Suppressor macrophage treated with lipopolysaccharide for 4 hours (primary cell): Measurements from ENCODE around the gene ZNF578.
A peak's percentile ranks its signal among the peaks of the same experiment; 100 is the strongest.
"Not testable (repeated sequence)": the region's sequence is repeated elsewhere in the genome, so short reads cannot be mapped to it uniquely, and the experiment has no call there.

Source experiments
- DNase-seq: peaks from one replicate; pipeline ENCODE4 v3.0.0-alpha.2; 2020

The ZNF578 gene

DNA sequence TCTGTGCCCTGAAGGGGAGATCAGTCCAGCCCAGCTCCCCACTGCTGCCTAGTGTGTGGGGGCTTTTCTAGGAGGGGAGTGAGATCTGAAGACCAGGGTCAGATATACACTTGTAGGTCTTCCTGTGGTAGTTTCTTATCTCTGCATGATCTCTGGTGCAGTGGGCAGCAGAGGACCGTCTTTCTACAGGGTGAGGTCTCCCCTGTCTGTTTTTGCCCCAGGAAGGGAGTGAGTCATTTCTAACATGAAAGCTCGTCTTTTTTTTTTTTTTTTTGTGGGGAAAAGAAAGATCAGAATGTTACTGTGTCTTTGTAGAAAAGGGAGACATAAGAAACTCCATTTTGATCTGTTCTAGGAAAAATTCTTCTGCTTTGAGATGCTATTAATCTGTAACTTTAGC lies 65.3 kb downstream of the ZNF578 start:
- no peak for DNase-seq

DNA sequence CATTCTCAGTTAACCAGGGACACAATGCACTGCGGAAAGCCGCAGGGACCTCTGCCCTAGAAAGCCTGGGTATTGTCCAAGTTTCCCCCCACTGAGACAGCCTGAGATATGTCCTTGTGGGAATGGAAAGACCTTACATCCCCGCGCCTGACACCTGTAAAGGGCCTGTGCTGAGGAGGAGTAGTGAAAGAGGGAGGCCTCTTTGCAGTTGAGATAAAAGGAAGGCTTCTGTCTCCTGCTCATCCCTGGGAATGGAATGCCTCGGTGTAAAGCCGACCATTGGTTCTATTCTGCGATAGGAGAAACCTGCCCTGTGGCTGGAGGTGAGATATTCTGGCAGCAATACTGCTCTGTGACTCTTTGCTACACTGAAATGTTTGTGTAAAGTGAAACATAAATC lies 65.8 kb downstream of the ZNF578 start:
- not testable (repeated sequence) for DNase-seq

DNA sequence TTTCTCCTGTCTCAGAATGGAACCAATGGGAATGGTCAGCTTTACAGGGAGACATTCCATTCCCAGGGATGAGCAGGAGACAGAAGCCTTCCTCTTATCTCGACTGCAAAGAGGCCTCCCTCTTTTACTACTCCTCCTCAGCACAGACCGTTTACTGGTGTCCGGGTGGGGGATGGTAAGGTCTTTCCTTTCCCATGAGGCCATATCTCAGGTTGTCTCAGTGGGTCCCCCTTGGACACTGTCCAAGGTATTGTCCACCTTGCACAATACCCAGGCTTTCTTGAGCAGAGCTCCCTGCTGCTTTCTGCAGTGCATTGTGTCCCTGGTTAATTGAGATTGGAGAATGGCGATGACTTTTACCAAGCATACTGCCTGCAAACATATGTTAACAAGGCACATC lies 66.7 kb downstream of the ZNF578 start:
- no peak for DNase-seq

DNA sequence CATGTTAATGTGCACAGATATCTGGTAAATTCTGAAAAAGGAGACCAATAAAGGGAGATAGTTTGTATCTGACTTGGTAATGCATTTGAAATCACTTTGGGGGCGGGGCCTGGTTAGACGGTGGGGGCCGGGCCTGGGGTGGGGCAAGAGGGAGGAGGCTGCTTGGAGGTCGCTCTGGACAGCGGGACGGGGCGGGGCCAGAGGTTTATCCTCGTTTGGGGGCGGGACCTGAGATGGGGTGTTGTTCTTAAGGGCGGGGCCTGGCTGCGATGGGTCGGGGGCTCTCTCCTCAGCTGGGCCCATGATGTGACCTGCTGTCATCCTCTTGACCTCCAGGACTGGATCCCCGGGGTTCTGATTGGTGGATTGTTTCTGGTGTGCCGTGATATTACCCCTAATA lies 69.2 kb downstream of the ZNF578 start:
- DNase-seq, result no peak

GRCh38 chr19:52524086-52524485 lies 70.7 kb downstream of the ZNF578 start:
- DNase-seq, result no peak

- peak; percentile 95 for DNase-seq
These were observed 74.0 kb downstream of the ZNF578 start, which contains the start of gene ZNF808 for GRCh38 chr19:52527134-52527955. Gene ZNF808 (plus strand): TSS chr19:52527668. CDS start chr19:52543285, 15,617 bp downstream.

- DNase-seq, result no peak
These were observed 74.6 kb downstream of the ZNF578 start for GRCh38 chr19:52527956-52528351.

- DNase-seq, result no peak
These were observed 79.1 kb downstream of the ZNF578 start for GRCh38 chr19:52532480-52532879.

GRCh38 chr19:52533901-52534300 lies 80.5 kb downstream of the ZNF578 start:
- DNase-seq, result peak; percentile 32

- not testable (repeated sequence) for DNase-seq
These were observed 82.0 kb downstream of the ZNF578 start for GRCh38 chr19:52535385-52535770.

DNA sequence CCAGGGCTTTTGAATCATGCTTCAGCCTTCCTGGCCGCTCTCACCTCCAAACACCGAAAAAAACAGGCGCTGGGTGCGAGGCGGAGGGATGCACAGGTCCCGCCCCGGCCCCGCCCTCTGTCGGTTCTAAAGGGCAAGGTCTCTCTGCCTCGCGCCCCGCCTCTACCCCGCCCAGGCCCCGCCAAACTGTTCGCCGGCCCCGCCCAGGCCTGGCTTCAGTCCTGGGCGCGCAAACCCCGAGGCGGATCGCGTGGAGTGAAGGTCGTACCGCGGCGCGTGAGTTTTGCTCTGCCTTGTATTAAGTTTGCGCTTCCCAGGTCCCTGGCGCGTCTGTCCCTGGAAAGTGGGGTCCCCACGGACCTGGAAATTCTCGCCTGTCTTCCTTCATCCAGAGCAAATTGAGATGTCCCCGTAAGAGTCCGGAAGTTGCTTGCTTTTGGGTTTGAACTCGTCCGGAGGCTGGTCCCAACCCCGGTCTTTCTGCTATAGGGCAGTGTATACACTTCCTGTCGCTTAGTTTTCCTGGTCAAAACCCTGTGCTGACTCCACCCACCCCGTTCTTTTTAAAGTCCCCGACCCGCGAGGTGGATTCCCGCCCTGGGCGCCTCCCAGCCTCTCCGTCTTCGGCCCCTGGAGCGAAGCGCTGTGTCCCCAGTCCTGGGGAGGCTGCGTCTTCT lies 82.6 kb downstream of the ZNF578 start:
- DNase-seq, result peak; percentile 69

- no peak for DNase-seq
These were observed 83.1 kb downstream of the ZNF578 start for GRCh38 chr19:52536448-52536800.

GRCh38 chr19:52538815-52539214 lies 85.5 kb downstream of the ZNF578 start:
- peak; percentile 35 for DNase-seq

GRCh38 chr19:52541176-52541575 lies 87.8 kb downstream of the ZNF578 start:
- DNase-seq, result not testable (repeated sequence)

DNA sequence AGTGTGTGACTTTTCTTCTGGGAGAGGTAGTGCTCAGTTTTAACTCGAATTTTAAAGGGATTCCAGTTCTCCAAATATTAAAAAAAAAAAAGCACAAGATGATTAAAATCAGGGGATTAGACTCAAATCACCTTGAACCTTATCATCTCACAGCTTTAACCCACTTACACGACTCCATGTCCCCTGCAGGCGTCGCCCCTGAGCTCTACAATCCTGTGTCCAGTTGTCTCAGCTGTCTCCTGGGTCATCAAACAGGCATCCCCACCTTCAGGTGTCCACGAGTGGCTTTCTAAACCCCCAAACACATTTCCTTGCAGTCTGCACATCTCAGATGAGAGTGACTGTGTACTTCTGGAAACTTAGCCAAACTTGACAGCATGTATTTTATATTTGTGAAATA lies 88.3 kb downstream of the ZNF578 start:
- no peak for DNase-seq

DNA sequence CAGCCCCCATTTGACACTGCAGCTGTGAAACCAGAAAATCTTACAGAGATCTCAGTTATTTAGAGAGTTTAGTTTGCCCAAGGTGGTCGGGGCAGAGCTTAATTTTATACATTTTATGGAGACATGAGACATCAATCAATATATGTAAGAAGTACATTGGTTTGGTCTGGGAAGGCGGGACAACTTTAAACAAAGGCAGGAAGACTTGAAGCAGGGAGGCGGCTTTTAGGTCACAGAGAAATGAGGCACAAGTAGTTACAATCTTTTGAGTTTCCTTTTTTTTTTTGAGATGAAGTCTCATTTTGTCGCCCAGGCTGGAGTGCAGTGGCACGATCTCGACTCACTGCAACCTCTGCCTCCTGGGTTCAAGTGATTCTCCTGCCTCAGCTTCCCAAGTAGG lies 89.2 kb downstream of the ZNF578 start:
- not testable (repeated sequence) for DNase-seq

DNA sequence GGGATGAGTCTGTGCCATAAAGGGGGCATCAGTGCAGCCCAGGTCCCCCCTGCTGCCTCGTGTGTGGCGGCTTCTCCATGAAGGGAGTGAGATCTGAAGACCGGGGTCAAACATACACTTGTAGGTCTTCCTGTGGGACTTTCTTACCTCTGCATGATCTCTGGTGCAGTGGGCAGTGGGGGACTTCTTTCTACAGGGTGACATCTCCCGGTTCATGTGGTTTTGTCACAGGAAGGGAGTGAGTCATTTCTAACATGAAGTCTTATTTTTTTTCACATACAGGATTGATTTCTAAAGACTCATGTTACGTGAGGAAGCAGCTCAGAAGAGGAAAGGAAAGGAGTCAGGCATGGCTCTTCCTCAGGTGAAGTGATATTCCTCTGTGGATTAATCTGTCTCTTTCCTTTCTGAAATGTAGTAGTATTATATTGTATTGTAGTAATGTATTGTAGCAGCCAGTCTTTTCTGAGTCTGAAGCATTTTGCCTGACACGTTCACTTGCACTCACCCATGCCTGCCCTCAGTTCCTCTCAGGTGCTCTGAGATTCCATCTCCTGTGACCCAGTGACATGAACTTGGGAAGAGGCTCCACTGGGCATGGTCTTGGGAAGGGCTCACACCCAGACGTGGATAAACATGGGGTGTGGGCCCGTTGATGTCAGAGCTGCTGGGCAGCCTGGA lies 89.8 kb downstream of the ZNF578 start:
- no peak for DNase-seq

DNA sequence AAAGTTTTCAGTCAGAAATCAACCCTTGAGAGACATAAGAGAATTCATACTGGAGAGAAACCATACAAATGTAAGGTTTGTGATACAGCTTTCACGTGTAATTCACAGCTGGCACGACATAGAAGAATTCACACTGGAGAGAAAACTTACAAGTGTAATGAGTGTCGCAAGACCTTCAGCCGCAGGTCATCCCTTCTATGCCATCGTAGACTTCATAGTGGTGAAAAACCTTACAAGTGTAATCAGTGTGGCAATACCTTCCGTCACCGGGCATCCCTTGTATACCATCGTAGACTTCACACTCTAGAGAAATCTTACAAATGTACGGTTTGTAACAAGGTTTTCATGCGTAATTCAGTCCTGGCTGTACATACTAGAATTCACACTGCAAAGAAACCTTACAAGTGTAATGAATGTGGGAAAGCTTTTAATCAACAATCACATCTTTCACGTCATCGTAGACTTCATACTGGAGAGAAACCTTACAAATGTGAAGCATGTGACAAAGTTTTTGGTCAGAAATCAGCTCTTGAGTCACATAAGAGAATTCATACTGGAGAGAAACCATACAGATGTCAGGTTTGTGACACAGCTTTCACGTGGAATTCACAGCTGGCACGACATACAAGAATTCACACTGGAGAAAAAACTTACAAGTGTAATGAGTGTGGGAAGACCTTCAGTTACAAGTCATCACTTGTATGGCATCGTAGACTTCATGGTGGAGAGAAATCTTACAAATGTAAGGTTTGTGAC lies 101.0 kb downstream of the ZNF578 start:
- DNase-seq, result no peak

DNA sequence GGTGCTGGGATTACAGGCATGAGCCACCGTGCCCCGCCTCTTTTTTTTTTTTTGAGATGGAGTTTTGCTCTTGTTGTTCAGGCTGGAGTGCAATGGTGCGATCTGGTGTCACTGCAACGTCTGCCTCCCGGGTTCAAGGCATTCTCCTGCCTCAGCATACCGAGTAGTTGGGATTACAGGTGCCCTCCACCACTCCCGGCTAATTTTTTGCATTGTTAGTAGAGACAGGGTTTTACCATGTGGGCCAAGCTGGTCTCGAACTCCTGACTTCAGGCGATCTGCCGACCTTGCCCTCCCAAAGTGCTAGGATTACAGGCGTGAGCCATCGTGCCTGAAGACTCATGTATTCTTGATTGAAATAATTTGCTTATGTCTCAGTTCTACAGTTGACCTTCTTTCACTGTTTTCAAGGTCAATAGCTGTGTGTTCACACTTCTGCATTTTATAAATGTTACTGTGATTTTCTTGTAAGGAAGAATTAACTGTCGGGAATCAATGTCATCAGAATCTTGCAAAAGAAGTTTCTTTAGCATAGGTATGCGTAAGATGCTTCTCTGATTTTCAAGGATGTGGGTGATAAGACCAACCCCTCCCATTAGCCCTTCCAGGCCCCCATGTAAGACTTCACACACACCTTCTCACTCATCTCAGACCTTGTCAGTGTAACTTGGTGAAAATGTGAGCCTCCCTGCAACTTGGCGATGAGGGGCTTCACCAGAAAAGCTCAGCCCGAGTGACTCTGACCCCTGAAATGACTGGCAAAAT lies 104.1 kb downstream of the ZNF578 start:
- no peak for DNase-seq

DNA sequence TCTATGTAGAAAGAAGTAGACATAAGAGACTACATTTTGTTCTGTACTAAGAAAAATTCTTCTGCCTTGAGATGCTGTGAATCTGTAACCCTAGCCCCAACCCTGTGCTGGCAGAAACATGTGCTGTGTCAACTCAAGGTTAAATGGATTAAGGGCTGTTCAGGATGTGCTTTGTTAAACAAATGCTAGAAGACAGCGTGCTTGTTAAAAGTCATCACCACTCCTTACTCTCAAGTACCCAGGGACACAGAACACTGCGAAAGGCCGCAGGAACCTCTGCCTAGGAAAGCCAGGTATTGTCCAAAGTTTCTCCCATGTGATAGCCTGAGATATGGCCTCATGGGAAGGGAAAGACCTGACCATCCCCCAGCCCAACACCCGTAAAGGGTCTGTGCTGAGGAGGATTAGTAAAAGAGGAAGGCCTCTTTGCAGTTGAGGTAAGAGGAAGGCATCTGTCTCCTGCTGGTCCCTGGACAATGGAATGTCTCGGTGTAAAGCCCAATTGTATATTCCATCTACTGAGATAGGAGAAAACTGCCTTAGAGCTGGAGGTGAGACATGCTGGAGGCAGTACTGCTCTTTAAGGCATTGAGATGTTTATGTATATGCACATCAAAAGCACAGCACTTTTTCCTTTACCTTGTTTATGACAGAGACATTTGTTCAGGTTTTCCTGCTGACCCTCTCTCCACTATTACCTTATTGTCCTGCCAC lies 105.5 kb downstream of the ZNF578 start:
- DNase-seq, result not testable (repeated sequence)

DNA sequence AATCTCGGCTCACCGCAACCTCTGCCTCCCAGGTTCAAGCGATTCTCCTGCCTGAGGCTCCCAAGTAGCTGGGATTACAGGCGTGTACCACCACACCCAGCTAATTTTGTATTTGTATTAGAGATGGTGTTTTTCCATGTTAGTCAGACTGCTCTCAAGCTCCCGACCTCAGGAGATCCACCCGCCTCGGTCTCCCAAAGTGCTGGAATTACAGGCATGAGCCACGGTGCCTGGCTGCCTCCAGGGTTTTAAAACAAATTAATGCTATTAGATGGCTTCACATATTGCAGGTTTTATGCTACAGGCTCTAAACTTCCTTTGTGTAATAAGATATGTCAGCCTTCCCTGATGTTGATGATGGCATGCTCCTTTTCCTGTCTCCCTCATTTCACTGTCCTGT lies 108.3 kb downstream of the ZNF578 start:
- not testable (repeated sequence) for DNase-seq
